Measurements from ENCODE around the gene GPR82. TPM values are rescaled to one million over a fixed set of nuclear protein-coding genes. Genes with fewer than 3 reads are reported as not detected.
"Not testable (repeated sequence)": the region's sequence is repeated elsewhere in the genome, so short reads cannot be mapped to it uniquely, and the experiment has no call there.

GPR82 gene
- total RNA-seq, 2 donors from 2014 or later, result not detected

GRCh38 chrX:41716222-41716621 lies 7.8 kb upstream of the GPR82 start:
- no peak for TF ChIP-seq CTCF (conservative IDR thresholded peaks at IDR 0.05)
- H3K36me3 ChIP-seq (ENCODE audit: control insufficient read depth, insufficient read depth, low read length), result peaks cover 6% of the 10 kb centered on the region
- Mint-ChIP-seq H3K27ac (no peak overlapping the region), H3K9me3 (peaks cover 72% of the 10 kb centered on the region), H3K4me1 (peaks cover 8% of the 10 kb centered on the region), H3K36me3 (ENCODE audit: low read depth) (peaks cover 26% of the 10 kb centered on the region), H3K4me3 (no peak overlapping the region), H3K27me3 (ENCODE audit: insufficient read depth) (no peaks in the 10 kb centered on the region)
- peaks cover 42% of the 10 kb centered on the region for H3K9me3 ChIP-seq (ENCODE audit: control insufficient read depth, low read length)
- H3K4me3 ChIP-seq (ENCODE audit: low read length), result no peak overlapping the region
- H3K27me3 ChIP-seq (ENCODE audit: control insufficient read depth, insufficient read depth, low read length, poor library complexity, severe bottlenecking), result no peaks in the 10 kb centered on the region
- 88 to 94% methylated on average over 1 to 3 of the region's 5 CpGs for WGBS, 2 experiments (ENCODE audit: insufficient coverage in 1 of 2, insufficient read length in 1 of 2)
- no peak overlapping the region for H3K27ac ChIP-seq (ENCODE audit: low read depth, low read length)
- H3K4me1 ChIP-seq (ENCODE audit: control insufficient read depth, insufficient read depth, low read length), result no peaks in the 10 kb centered on the region
- no peak overlapping the region for H3K9ac ChIP-seq (ENCODE audit: extremely low read depth, low read length, poor library complexity, severe bottlenecking)
- DNase-seq, result no peak

DNA sequence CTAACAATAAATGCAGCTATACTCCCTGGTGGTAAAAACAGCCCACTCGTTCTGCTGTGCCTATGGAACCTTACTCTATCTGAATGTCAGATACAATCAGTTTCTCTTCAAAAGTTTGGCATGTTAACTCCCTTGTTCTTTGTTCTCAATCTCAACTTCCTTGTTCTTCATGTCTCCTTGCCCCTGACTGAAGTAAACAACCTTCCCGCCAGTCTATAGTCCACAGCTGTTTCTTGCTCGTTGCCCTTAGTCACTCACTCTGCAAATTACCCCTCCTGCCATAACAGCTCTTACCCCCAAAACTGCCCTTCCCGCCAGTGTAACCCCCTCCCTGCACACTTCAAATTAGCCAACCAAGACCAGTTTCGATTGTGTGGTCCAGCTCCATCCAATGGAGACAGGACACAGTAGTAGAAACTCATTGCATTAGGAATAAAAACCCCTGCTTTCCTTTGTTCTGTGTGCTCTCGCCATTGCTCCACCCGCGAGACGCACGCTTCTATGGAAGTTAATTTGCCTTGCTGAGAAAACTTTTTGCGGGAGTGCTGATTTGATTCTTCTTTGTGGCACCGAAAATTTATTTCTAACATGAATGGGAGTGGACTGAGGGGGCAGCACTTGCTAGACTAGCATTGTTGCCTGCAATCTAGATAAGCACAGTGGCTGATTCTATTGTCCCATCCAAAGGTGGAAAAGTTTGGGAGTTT lies 7.1 kb upstream of the GPR82 start:
- Mint-ChIP-seq H3K9me3 (peaks cover 72% of the 10 kb centered on the region), H3K27me3 (ENCODE audit: insufficient read depth) (no peaks in the 10 kb centered on the region), H3K27ac (no peak overlapping the region), H3K36me3 (ENCODE audit: low read depth) (peaks cover 26% of the 10 kb centered on the region), H3K4me1 (peaks cover 5% of the 10 kb centered on the region), H3K4me3 (no peak overlapping the region)
- Histone ChIP-seq H3K4me3 (ENCODE audit: low read length) (peak overlapping the region; percentile 45), H3K4me1 (ENCODE audit: control insufficient read depth, insufficient read depth, low read length) (no peaks in the 10 kb centered on the region), H3K36me3 (ENCODE audit: control insufficient read depth, insufficient read depth, low read length) (peaks cover 6% of the 10 kb centered on the region), H3K27ac (ENCODE audit: low read depth, low read length) (no peak overlapping the region), H3K9me3 (ENCODE audit: control insufficient read depth, low read length) (peaks cover 42% of the 10 kb centered on the region), H3K27me3 (ENCODE audit: control insufficient read depth, insufficient read depth, low read length, poor library complexity, severe bottlenecking) (no peaks in the 10 kb centered on the region), H3K9ac (ENCODE audit: extremely low read depth, low read length, poor library complexity, severe bottlenecking) (no peak overlapping the region)
- DNase-seq, result no peak
- 97% methylated on average over 5 to 12 of the region's 12 CpGs for WGBS, 2 experiments (ENCODE audit: insufficient coverage in 1 of 2, insufficient read length in 1 of 2)
- TF ChIP-seq CTCF (conservative IDR thresholded peaks at IDR 0.05), result no peak

- peaks cover 74% of the 10 kb centered on the region for H3K9me3 Mint-ChIP-seq
- Histone ChIP-seq H3K27me3 (ENCODE audit: control insufficient read depth, insufficient read depth, low read length, poor library complexity, severe bottlenecking) (no peaks in the 10 kb centered on the region), H3K4me1 (ENCODE audit: control insufficient read depth, insufficient read depth, low read length) (no peaks in the 10 kb centered on the region), H3K27ac (ENCODE audit: low read depth, low read length) (peak overlapping the region; percentile 72), H3K9ac (ENCODE audit: extremely low read depth, low read length, poor library complexity, severe bottlenecking) (no peak overlapping the region), H3K9me3 (ENCODE audit: control insufficient read depth, low read length) (peaks cover 42% of the 10 kb centered on the region), H3K36me3 (ENCODE audit: control insufficient read depth, insufficient read depth, low read length) (peaks cover 6% of the 10 kb centered on the region), H3K4me3 (ENCODE audit: low read length) (peak overlapping the region; percentile 45)
- peak overlapping the region; percentile 86 for H3K27ac Mint-ChIP-seq
- no peak overlapping the region for H3K4me3 Mint-ChIP-seq
- no peaks in the 10 kb centered on the region for H3K27me3 Mint-ChIP-seq (ENCODE audit: insufficient read depth)
- TF ChIP-seq CTCF (conservative IDR thresholded peaks at IDR 0.05), result peak; percentile 49
- peak; percentile 92 for DNase-seq
- WGBS, 2 experiments (ENCODE audit: insufficient coverage in 1 of 2, insufficient read length in 1 of 2), result 89 to 100% methylated on average over 1 to 4 of the region's 4 CpGs
- peaks cover 5% of the 10 kb centered on the region for H3K4me1 Mint-ChIP-seq
- peaks cover 26% of the 10 kb centered on the region for H3K36me3 Mint-ChIP-seq (ENCODE audit: low read depth)
Measured at GRCh38 chrX:41718481-41719235, 5.3 kb upstream of the GPR82 start.

DNA sequence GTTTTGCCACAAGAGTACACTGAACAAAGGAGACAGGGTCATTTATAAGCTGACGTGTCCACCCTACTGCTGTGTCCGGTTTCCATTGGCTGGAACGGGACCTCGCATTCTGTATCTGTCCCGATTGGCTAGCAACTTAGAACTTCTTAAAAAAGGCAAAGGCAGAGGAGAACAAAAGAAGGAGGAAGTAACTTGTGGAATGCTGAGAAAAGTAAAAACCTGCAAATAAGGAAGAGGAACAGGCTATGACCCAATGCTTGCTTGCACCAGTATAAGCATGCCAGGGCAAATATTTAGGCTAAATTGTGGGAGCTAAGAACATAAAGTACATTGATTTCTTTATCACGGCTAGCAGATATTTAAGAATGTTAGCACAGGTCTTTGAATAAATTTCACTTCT lies 4.4 kb upstream of the GPR82 start:
- not testable (repeated sequence) for H3K4me1 Mint-ChIP-seq; H3K9ac ChIP-seq (ENCODE audit: extremely low read depth, low read length, poor library complexity, severe bottlenecking); H3K27me3 Mint-ChIP-seq (ENCODE audit: insufficient read depth); H3K27ac ChIP-seq (ENCODE audit: low read depth, low read length); H3K4me3 Mint-ChIP-seq; H3K36me3 ChIP-seq (ENCODE audit: control insufficient read depth, insufficient read depth, low read length); H3K4me1 ChIP-seq (ENCODE audit: control insufficient read depth, insufficient read depth, low read length); DNase-seq; H3K27me3 ChIP-seq (ENCODE audit: control insufficient read depth, insufficient read depth, low read length, poor library complexity, severe bottlenecking); H3K4me3 ChIP-seq (ENCODE audit: low read length)
- WGBS, 2 experiments (ENCODE audit: insufficient coverage in 1 of 2, insufficient read length in 1 of 2), result 92 to 100% methylated on average over 1 to 5 of the region's 6 CpGs
- Mint-ChIP-seq H3K27ac (peak overlapping the region; percentile 18), H3K36me3 (ENCODE audit: low read depth) (peaks cover 26% of the 10 kb centered on the region), H3K9me3 (peaks cover 68% of the 10 kb centered on the region)
- H3K9me3 ChIP-seq (ENCODE audit: control insufficient read depth, low read length), result peaks cover 42% of the 10 kb centered on the region

Data from endodermal cell (in vitro differentiated cells).